Endothelial cell of umbilical vein (primary cell): Measurements from ENCODE around the gene RNASE13.
"Not testable (repeated sequence)": the region's sequence is repeated elsewhere in the genome, so short reads cannot be mapped to it uniquely, and the experiment has no call there.

Experiments used
- CTCF ChIP-seq, 2 donors: IDR thresholded peaks; 1 replicate in 1 of 2; 2 replicates in 1 of 2; pipeline ENCODE4 v1.5.1; 2011; ENCODE audit warnings: low read length in 2 of 2, mild to moderate bottlenecking in 2 of 2, moderate library complexity in 2 of 2, control low read depth in 1 of 2, inconsistent platforms in 1 of 2, low read depth in 1 of 2; ENCODE audit not compliant: insufficient read depth in 1 of 2; ENCODE audit errors: extremely low read depth in 1 of 2
- EZH2 ChIP-seq: IDR thresholded peaks from 2 replicates; pipeline ENCODE4 v1.6.1; 2012; ENCODE audit warnings: borderline replicate concordance, low read depth, mild to moderate bottlenecking, moderate library complexity, low read length, inconsistent platforms; ENCODE audit not compliant: severe bottlenecking
- MAX ChIP-seq: IDR thresholded peaks from 2 replicates; pipeline ENCODE4 v1.6.1; 2011; ENCODE audit not compliant: insufficient read depth, insufficient read length
- MYC ChIP-seq: IDR thresholded peaks from one replicate; pipeline ENCODE4 v1.6.1; 2011; ENCODE audit warnings: mild to moderate bottlenecking, low read depth, low read length
- POLR2A ChIP-seq: IDR thresholded peaks from 2 replicates; pipeline ENCODE4 v1.6.1; 2012; ENCODE audit warnings: low read depth, mild to moderate bottlenecking, control low read depth, low read length
- POLR2AphosphoS5 ChIP-seq: IDR thresholded peaks from 2 replicates; pipeline ENCODE4 v1.6.1; 2012; ENCODE audit warnings: low read depth, mild to moderate bottlenecking, control low read depth, low read length, moderate library complexity; ENCODE audit not compliant: insufficient read depth

GRCh38 chr14:20985650-20986049 is 49.0 kb downstream of the RNASE13 start:
- TF ChIP-seq POLR2A; MAX; CTCF (IDR thresholded peaks at IDR 0.05; ENCODE audit: extremely low read depth in 1 of 2, insufficient read depth in 1 of 2, low read depth in 1 of 2, low read length in 2 of 2); EZH2; POLR2AphosphoS5; MYC: not testable (repeated sequence)
